HepG2 (cell line): ENCODE results near the gene TEX19. TPM values are rescaled to one million over a fixed set of nuclear protein-coding genes. Genes with fewer than 3 reads are reported as not detected.

Source experiments
- ATRX ChIP-seq: sonication (generic); formaldehyde crosslinking; IDR thresholded peaks from 2 replicates; pipeline ENCODE4 v1.4.0; 2020; ENCODE audit warnings: missing genetic modification reagents, borderline replicate concordance
- HNF4A ChIP-seq: sonication (generic); formaldehyde crosslinking; IDR thresholded peaks from 2 replicates; pipeline ENCODE4 v1.4.0; 2020; ENCODE audit warnings: missing genetic modification reagents
- JUND ChIP-seq: sonication (generic); formaldehyde crosslinking; IDR thresholded peaks from 2 replicates; pipeline ENCODE4 v1.8.0; 2022; ENCODE audit warnings: mild to moderate bottlenecking, missing genetic modification reagents
- PITX1 ChIP-seq: sonication (generic); formaldehyde crosslinking; IDR thresholded peaks from 2 replicates; pipeline ENCODE4 v1.5.1; 2020; ENCODE audit warnings: mild to moderate bottlenecking, missing genetic modification reagents
- RBM22 ChIP-seq: fragments of 200-400 bp; formaldehyde crosslinking; optimal IDR thresholded peaks from 2 replicates; pipeline ENCODE3; 2017; ENCODE audit warnings: mild to moderate bottlenecking, low read length, moderate library complexity
- ZFY ChIP-seq: sonication (generic); formaldehyde crosslinking; IDR thresholded peaks from 2 replicates; pipeline ENCODE4 v1.4.0; 2020; ENCODE audit warnings: missing genetic modification reagents
- ZNF589 ChIP-seq: sonication (generic); formaldehyde crosslinking; conservative IDR thresholded peaks from 2 replicates; pipeline ENCODE4 v1.8.0; 2022; ENCODE audit warnings: mild to moderate bottlenecking, moderate library complexity, missing genetic modification reagents
- ZNF674 ChIP-seq: sonication (generic); formaldehyde crosslinking; IDR thresholded peaks from 2 replicates; pipeline ENCODE4 v1.5.0; 2020; ENCODE audit warnings: low read depth, mild to moderate bottlenecking, missing genetic modification reagents
- ZNF777 ChIP-seq: sonication (generic); formaldehyde crosslinking; IDR thresholded peaks from 2 replicates; pipeline ENCODE4 v1.4.0; 2020; ENCODE audit warnings: missing genetic modification reagents
- polyA plus RNA-seq, 8 experiments: library from polyadenylated mRNA; depleted of rRNA in 3 of 8; stranded (reverse) in 7 of 8; unstranded in 1 of 8; fragments of >200 nt; fragmentation: Illumina TruSeq in 4 of 8; extraction: Trizol in 4 of 8; gene quantifications; 2 replicates each; pipeline versions ENCODE4 v1.2.1 to v1.2.3, GENCODE V29; 2011 to 2016; ENCODE audit warnings: low read depth in 4 of 8, missing spikeins in 1 of 8, mixed read lengths in 1 of 8; ENCODE audit not compliant: insufficient read depth in 1 of 8
- total RNA-seq, 5 experiments: library from RNA; depleted of rRNA; stranded (reverse); fragments of >200 nt; fragmentation: Illumina TruSeq; extraction: Trizol; gene quantifications; 2 replicates each; pipeline ENCODE4 v1.2.3, GENCODE V29; 2016; ENCODE audit warnings: low read depth in 1 of 5
- TF ChIP-seq, protein P1 (sequence below): sonication (generic); formaldehyde crosslinking; IDR thresholded peaks from 2 replicates; pipeline ENCODE4 v1.5.1; 2020; ENCODE audit warnings: mild to moderate bottlenecking, missing genetic modification reagents, borderline replicate concordance
- TF ChIP-seq, protein P2 (sequence below): sonication (generic); formaldehyde crosslinking; IDR thresholded peaks from 2 replicates; pipeline ENCODE4 v1.4.0; 2020; ENCODE audit warnings: mild to moderate bottlenecking, missing genetic modification reagents
- TF ChIP-seq, protein P3 (sequence below): sonication (generic); formaldehyde crosslinking; IDR thresholded peaks from 2 replicates; pipeline ENCODE4 v1.5.0; 2020; ENCODE audit warnings: missing genetic modification reagents
- TF ChIP-seq, protein P4 (sequence below): sonication (generic); formaldehyde crosslinking; IDR thresholded peaks from 2 replicates; pipeline ENCODE4 v1.4.0; 2020; ENCODE audit warnings: mild to moderate bottlenecking, missing genetic modification reagents

Gene TEX19
- total and polyA plus RNA-seq, 2 of the 13 experiments (the other 11 are each of a cell fraction or from before 2014, with no cell fraction given) = 1.3 to 6.0 TPM

DNA sequence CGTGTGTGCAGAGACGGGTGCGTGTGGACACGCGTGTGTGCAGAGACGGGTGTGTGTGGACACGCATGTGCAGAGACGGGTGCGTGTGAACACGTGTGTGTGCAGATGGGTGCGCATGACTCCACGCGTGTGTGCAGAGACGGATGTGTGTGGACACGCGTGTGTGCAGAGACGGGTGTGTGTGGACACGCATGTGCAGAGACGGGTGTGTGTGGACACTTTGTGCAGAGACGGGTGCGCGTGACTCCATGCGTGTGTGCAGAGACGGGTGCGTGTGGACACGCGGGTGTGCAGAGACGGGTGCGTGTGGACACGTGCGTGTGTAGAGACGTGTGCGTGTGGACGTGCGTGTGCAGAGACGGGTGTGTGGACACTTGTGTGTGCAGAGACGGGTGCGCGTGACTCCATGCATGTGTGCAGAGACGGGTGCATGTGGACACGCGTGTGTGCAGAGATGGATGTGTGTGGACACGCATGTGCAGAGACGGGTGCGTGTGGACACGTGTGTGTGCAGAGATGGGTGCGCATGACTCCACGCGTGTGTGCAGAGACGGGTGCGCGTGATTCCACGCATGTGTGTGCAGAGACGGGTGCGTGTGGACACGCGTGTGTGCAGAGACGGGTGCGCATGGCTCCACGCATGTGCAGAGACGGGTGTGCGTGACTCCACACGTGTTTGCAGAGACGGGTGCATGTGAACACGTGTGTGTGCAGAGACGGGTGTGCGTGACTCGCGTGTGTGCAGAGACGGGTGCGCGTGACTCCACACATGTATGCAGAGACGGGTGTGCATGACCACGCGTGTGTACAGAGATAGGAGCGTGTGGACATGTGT is 40.1 kb upstream of the TEX19 start (continued):
- TF ChIP-seq, protein P1, sequence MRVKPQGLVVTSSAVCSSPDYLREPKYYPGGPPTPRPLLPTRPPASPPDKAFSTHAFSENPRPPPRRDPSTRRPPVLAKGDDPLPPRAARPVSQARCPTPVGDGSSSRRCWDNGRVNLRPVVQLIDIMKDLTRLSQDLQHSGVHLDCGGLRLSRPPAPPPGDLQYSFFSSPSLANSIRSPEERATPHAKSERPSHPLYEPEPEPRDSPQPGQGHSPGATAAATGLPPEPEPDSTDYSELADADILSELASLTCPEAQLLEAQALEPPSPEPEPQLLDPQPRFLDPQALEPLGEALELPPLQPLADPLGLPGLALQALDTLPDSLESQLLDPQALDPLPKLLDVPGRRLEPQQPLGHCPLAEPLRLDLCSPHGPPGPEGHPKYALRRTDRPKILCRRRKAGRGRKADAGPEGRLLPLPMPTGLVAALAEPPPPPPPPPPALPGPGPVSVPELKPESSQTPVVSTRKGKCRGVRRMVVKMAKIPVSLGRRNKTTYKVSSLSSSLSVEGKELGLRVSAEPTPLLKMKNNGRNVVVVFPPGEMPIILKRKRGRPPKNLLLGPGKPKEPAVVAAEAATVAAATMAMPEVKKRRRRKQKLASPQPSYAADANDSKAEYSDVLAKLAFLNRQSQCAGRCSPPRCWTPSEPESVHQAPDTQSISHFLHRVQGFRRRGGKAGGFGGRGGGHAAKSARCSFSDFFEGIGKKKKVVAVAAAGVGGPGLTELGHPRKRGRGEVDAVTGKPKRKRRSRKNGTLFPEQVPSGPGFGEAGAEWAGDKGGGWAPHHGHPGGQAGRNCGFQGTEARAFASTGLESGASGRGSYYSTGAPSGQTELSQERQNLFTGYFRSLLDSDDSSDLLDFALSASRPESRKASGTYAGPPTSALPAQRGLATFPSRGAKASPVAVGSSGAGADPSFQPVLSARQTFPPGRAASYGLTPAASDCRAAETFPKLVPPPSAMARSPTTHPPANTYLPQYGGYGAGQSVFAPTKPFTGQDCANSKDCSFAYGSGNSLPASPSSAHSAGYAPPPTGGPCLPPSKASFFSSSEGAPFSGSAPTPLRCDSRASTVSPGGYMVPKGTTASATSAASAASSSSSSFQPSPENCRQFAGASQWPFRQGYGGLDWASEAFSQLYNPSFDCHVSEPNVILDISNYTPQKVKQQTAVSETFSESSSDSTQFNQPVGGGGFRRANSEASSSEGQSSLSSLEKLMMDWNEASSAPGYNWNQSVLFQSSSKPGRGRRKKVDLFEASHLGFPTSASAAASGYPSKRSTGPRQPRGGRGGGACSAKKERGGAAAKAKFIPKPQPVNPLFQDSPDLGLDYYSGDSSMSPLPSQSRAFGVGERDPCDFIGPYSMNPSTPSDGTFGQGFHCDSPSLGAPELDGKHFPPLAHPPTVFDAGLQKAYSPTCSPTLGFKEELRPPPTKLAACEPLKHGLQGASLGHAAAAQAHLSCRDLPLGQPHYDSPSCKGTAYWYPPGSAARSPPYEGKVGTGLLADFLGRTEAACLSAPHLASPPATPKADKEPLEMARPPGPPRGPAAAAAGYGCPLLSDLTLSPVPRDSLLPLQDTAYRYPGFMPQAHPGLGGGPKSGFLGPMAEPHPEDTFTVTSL (CRISPR knock-in tag) = no peak
- TF ChIP-seq ZNF674 (CRISPR knock-in tag) (no peak), ZNF777 (no peak), RBM22 (no peak), ATRX (no peak), ZFY (no peak), JUND (CRISPR knock-in tag) (0 out of 2 replicates have a peak, but pooled peaks have one; percentile 40), HNF4A (no peak), PITX1 (CRISPR knock-in tag) (no peak), ZNF589 (CRISPR knock-in tag) (peak; percentile 73)
- TF ChIP-seq, protein P2, sequence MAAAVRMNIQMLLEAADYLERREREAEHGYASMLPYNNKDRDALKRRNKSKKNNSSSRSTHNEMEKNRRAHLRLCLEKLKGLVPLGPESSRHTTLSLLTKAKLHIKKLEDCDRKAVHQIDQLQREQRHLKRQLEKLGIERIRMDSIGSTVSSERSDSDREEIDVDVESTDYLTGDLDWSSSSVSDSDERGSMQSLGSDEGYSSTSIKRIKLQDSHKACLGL (CRISPR knock-in tag) = peak; percentile 51; the same call in 1 of the 2 replicates
- TF ChIP-seq, protein P3, sequence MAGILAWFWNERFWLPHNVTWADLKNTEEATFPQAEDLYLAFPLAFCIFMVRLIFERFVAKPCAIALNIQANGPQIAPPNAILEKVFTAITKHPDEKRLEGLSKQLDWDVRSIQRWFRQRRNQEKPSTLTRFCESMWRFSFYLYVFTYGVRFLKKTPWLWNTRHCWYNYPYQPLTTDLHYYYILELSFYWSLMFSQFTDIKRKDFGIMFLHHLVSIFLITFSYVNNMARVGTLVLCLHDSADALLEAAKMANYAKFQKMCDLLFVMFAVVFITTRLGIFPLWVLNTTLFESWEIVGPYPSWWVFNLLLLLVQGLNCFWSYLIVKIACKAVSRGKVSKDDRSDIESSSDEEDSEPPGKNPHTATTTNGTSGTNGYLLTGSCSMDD (CRISPR knock-in tag) = no peak
- TF ChIP-seq, protein P4, sequence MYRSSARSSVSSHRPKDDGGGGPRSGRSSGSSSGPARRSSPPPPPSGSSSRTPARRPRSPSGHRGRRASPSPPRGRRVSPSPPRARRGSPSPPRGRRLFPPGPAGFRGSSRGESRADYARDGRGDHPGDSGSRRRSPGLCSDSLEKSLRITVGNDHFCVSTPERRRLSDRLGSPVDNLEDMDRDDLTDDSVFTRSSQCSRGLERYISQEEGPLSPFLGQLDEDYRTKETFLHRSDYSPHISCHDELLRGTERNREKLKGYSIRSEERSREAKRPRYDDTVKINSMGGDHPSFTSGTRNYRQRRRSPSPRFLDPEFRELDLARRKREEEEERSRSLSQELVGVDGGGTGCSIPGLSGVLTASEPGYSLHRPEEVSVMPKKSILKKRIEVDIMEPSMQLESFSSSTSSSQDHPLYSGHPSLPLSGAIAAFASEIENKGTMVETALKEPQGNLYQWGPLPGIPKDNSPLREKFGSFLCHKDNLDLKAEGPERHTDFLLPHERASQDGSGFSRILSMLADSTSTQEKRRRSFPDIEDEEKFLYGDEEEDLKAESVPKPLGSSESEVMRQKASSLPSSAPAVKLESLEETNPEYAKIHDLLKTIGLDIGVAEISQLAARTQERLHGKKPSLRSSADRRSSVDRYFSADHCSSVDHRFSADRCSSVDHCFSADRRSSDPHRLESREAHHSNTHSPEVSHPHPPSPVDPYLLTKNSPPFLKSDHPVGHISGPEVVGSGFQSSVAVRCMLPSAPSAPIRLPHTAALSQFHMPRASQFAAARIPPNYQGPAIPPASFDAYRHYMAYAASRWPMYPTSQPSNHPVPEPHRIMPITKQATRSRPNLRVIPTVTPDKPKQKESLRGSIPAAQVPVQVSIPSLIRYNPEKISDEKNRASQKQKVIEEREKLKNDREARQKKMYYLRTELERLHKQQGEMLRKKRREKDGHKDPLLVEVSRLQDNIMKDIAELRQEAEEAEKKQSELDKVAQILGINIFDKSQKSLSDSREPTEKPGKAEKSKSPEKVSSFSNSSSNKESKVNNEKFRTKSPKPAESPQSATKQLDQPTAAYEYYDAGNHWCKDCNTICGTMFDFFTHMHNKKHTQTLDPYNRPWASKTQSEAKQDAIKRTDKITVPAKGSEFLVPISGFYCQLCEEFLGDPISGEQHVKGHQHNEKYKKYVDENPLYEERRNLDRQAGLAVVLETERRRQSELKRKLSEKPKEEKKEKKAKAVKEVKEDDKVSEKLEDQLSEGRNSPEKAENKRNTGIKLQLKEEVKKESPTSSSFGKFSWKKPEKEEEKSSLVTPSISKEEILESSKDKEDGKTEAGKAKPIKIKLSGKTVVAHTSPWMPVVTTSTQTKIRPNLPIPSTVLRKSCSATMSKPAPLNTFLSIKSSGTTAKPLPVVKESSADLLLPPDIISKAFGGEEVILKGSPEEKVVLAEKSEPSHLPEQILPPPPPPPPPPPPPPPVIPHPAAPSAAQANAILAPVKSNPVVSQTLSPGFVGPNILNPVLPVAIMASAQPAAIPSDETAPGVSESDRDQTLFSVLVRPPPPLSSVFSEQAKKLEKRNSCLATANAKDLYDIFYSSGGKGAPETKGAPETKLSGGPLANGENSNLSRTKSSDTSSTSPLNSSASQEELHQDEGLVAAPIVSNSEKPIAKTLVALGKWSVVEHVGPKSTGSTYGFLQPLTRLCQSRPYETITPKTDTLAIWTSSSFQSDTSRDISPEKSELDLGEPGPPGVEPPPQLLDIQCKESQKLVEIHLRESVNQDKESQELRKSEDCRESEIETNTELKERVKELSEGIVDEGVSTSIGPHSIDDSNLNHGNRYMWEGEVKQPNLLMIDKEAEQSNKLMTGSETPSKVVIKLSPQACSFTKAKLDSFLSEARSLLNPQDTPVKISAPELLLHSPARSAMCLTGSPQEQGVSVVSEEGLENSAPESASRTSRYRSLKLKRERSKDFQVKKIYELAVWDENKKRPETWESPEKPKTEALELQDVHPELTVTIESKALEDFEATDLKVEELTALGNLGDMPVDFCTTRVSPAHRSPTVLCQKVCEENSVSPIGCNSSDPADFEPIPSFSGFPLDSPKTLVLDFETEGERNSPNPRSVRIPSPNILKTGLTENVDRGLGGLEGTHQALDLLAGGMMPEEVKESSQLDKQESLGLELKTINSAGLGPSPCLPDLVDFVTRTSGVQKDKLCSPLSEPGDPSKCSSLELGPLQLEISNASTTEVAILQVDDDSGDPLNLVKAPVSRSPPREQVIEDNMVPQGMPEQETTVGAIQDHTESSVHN (CRISPR knock-in tag) = 0 out of 2 replicates have a peak, but pooled peaks have one; percentile 5
